ENCODE results near the gene STAT1. TPM values are rescaled to one million over a fixed set of nuclear protein-coding genes. Genes with fewer than 3 reads are reported as not detected.

The STAT1 gene
- total and polyA plus RNA-seq, 11 donors: 7.8 to 469 (median 44.0) TPM

DNA sequence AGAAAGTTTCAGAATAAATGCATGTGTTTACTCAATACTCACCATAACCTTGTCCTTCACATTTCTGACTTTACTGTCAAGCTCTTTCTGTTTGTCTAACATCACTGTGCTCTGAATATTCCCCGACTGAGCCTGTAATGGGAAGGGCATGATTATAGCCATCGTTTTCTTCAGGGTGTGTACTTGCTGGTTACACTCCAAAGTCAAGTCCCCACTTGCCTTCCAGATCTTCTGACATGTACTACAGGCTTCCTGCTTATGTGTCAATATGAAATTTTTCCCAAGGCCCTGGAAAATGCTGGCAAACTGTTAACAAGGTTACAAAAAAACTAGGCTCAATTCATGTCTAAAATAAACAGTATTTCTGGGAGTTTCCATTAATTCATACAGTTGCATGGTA lies 12.9 kb downstream of the STAT1 start:
- no peaks in the 10 kb centered on the region for H3K27me3 ChIP-seq
- H3K27ac ChIP-seq: peak overlapping the region in 1 of 12 donors; percentile 7
- no peak for DNase-seq
- WGBS, 4 donors: 55 to 74% (median 65%) methylated on average over 2 of the region's 2 CpGs
- H3K36me3 ChIP-seq: peaks cover 0 to 100% (median 100%) of the 10 kb centered on the region in 9 donors
- TF ChIP-seq POLR2A (IDR thresholded peaks at IDR 0.05): no peak
- peak in 2 of 4 donors; percentile 28 to 35 for ATAC-seq
- intact Hi-C loops (cut with DNase I): no loop called here
- peaks cover 0 to 41% (median 0%) of the 10 kb centered on the region in 12 donors for H3K4me1 ChIP-seq
- H3K9me3 ChIP-seq: no peaks in the 10 kb centered on the region
- no peak overlapping the region for H3K4me3 ChIP-seq

DNA sequence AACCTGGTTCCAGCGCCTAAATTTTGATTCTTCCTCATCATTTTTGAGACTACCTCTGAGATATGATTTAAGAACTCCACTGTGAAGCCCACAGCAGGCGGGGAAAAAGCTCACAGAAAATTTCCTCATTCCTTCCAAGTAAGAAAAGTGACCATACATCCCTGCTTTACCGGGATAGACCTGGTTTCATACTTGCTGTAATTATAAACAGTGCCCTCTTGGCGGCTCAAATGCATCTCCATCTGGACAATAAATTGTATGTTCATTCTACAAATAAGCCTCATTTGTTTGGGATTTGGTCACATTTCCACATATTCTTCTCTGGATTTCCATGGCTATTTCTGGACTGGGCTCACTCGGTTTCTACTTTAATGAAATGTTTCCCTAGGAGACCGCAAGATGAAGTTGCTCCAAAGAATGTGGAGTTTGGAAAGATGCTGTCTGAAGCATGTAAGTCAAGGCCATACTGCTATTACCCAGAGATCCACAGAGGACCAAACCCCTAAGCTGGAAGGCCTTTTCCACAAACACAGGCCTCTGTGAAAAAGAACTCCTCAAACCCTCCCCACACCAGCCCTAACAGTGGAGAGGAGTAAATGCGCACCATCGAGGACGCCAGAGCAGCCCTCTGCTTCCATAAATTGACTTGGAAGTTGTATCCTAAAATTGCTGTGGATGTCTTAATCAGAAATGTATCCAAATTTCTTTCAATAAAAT lies 13.9 kb downstream of the STAT1 start:
- no peak for DNase-seq
- Histone ChIP-seq H3K9me3 (no peaks in the 10 kb centered on the region), H3K4me3 (no peak overlapping the region), H3K36me3 (peaks cover 0 to 100% (median 100%) of the 10 kb centered on the region in 9 donors), H3K27me3 (no peaks in the 10 kb centered on the region), H3K27ac (peak overlapping the region in 1 of 12 donors; percentile 7), H3K4me1 (peaks cover 0 to 36% (median 0%) of the 10 kb centered on the region in 12 donors)
- intact Hi-C loops (cut with DNase I): no loop called here
- ATAC-seq: no peak
- 77 to 84% (median 82%) methylated on average over 9 of the region's 9 CpGs for WGBS, 4 donors
- TF ChIP-seq, protein P1, sequence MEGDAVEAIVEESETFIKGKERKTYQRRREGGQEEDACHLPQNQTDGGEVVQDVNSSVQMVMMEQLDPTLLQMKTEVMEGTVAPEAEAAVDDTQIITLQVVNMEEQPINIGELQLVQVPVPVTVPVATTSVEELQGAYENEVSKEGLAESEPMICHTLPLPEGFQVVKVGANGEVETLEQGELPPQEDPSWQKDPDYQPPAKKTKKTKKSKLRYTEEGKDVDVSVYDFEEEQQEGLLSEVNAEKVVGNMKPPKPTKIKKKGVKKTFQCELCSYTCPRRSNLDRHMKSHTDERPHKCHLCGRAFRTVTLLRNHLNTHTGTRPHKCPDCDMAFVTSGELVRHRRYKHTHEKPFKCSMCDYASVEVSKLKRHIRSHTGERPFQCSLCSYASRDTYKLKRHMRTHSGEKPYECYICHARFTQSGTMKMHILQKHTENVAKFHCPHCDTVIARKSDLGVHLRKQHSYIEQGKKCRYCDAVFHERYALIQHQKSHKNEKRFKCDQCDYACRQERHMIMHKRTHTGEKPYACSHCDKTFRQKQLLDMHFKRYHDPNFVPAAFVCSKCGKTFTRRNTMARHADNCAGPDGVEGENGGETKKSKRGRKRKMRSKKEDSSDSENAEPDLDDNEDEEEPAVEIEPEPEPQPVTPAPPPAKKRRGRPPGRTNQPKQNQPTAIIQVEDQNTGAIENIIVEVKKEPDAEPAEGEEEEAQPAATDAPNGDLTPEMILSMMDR (IDR thresholded peaks at IDR 0.05): no peak
- TF ChIP-seq POLR2A (IDR thresholded peaks at IDR 0.05): no peak

DNA sequence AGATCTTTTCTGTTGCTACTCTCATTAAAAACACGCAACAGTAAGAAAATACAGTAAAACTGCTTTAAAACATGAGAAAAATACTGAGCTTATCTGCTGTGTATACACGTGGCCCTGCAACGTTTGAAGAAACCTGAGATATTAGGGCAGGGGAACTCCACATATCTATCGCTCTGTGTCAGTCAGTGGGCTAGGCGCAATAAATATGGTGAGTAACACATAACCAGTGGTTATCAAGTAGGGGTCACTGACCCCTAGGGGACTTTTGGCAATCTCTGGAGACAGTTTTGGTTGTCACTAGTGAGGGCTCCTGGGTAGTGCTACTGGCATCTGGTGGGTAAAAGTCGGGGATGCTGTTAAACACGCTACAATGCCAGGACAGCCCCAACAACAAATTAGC lies 14.9 kb downstream of the STAT1 start:
- peaks cover 0 to 100% (median 100%) of the 10 kb centered on the region in 9 donors for H3K36me3 ChIP-seq

DNA sequence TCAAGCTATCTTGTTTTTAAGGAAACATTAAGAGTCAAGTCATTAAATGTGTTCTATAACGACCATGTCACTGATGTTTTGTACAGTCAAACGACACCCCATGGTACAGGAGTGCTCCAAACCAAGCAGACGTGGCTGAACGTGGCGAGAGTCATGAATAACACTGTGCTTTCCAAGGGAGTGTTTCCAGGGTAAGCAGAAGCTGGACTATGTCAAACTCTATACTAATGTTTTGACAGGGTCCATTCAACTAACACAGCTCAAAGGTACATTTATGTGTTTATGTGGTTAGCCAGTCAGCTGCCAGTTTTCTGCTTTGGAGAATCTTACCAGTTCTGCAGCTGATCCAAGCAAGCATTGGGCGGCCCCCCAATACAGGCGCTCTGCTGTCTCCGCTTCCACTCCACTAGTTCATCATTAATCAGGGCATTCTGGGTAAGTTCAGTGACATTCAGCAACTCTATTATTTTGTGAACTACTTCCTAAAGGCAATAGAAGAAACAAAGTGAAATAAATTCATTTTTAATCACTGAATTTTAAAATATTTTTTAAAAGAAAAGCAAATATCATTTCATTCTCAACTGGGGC lies 16.4 kb downstream of the STAT1 start:
- no peak overlapping the region for H3K4me3 ChIP-seq
- H3K9me3 ChIP-seq: no peaks in the 10 kb centered on the region
- peaks cover 0 to 100% (median 100%) of the 10 kb centered on the region in 9 donors for H3K36me3 ChIP-seq
- WGBS, 4 donors: 73 to 83% (median 77%) methylated on average over 8 of the region's 8 CpGs
- ATAC-seq (peak in 2 of 4 donors; percentile 48 to 50), DNase-seq (no peak)
- peaks cover 0 to 26% (median 0%) of the 10 kb centered on the region in 12 donors for H3K4me1 ChIP-seq
- no peak for TF ChIP-seq POLR2A (IDR thresholded peaks at IDR 0.05)
- TF ChIP-seq, protein P1 (IDR thresholded peaks at IDR 0.05): no peak
- peak overlapping the region in 1 of 12 donors; percentile 61 for H3K27ac ChIP-seq
- no peaks in the 10 kb centered on the region for H3K27me3 ChIP-seq
- intact Hi-C loops (cut with DNase I): no loop called here

More for the DNA sequence above, 14.9 kb downstream of the STAT1 start:
- no peak overlapping the region for H3K4me3 ChIP-seq
- no peaks in the 10 kb centered on the region for H3K9me3 ChIP-seq
- intact Hi-C loops (cut with DNase I): no loop called here
- no peak for TF ChIP-seq POLR2A (IDR thresholded peaks at IDR 0.05)
- TF ChIP-seq, protein P1 (IDR thresholded peaks at IDR 0.05): no peak
- no peak for DNase-seq
- H3K27me3 ChIP-seq: no peaks in the 10 kb centered on the region
- WGBS, 4 donors: 89 to 91% (median 91%) methylated on average over 7 of the region's 7 CpGs
- H3K27ac ChIP-seq: no peak overlapping the region
- ATAC-seq: no peak
- H3K4me1 ChIP-seq: peaks cover 0 to 26% (median 0%) of the 10 kb centered on the region in 12 donors
